ENCODE data around the gene CINP.

DNA sequence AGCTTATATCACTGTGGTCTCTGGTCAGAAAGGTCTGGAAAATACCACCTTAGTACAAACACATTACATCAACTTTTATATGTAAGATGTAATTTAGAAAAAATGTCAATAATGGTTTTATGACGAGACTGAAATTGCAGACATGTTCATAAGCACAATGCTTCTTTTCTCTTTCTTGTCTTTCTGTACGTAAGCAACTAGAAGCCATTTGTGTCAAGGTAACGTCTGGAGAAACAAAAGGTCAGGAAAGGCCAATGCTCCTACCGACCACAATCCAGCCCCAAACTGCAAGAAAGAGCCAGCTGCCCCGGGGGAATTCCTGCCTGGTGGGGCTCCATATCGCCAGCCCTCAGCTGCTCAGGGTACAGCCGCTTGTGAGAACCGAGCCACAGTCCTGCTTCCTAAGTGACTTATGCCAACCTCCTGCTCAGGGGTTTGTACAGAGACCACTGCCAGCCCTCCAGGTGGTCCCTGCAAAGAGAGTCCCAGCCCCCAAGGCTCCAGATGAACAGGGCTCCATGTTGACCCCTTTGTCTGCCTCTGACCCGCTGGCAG is 36.8 kb downstream of the CINP start:
- TF ChIP-seq, protein P1, sequence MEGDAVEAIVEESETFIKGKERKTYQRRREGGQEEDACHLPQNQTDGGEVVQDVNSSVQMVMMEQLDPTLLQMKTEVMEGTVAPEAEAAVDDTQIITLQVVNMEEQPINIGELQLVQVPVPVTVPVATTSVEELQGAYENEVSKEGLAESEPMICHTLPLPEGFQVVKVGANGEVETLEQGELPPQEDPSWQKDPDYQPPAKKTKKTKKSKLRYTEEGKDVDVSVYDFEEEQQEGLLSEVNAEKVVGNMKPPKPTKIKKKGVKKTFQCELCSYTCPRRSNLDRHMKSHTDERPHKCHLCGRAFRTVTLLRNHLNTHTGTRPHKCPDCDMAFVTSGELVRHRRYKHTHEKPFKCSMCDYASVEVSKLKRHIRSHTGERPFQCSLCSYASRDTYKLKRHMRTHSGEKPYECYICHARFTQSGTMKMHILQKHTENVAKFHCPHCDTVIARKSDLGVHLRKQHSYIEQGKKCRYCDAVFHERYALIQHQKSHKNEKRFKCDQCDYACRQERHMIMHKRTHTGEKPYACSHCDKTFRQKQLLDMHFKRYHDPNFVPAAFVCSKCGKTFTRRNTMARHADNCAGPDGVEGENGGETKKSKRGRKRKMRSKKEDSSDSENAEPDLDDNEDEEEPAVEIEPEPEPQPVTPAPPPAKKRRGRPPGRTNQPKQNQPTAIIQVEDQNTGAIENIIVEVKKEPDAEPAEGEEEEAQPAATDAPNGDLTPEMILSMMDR (IDR thresholded peaks at IDR 0.05): no peak
- TF ChIP-seq POLR2A (IDR thresholded peaks at IDR 0.05): no peak
